ENCODE measurements around the gene THY1. TPM values are rescaled to one million over a fixed set of nuclear protein-coding genes. Genes with fewer than 3 reads are reported as not detected.

The THY1 gene
- 10 to 100 TPM; 14.1 to 43.4 (median 30.6) TPM for total RNA-seq

GRCh38 chr11:119422809-119423508 lies at the start of gene THY1:
Gene THY1 (minus strand): TSS chr11:119423172. CDS start chr11:119420905, 2,267 bp downstream.
- Histone ChIP-seq H3K9me3 (no peaks in the 10 kb centered on the region), H3K27ac (peak within 1 kb of the TSS in 1 of 3 donors; percentile 79), H3K27me3 (no peaks in the 10 kb centered on the region), H3K36me3 (no peaks in the 10 kb centered on the region), H3K4me1 (peaks cover 47 to 54% of the 10 kb centered on the region in 2 donors), H3K4me3 (replicated peaks in 1 of 3) (peak within 1 kb of the TSS; percentile 17 to 30 (median 22))
- peak in 1 of 2 donors; percentile 14 for DNase-seq
- intact Hi-C loops (cut with DNase I) = no loop called here
- TF ChIP-seq, protein P1, sequence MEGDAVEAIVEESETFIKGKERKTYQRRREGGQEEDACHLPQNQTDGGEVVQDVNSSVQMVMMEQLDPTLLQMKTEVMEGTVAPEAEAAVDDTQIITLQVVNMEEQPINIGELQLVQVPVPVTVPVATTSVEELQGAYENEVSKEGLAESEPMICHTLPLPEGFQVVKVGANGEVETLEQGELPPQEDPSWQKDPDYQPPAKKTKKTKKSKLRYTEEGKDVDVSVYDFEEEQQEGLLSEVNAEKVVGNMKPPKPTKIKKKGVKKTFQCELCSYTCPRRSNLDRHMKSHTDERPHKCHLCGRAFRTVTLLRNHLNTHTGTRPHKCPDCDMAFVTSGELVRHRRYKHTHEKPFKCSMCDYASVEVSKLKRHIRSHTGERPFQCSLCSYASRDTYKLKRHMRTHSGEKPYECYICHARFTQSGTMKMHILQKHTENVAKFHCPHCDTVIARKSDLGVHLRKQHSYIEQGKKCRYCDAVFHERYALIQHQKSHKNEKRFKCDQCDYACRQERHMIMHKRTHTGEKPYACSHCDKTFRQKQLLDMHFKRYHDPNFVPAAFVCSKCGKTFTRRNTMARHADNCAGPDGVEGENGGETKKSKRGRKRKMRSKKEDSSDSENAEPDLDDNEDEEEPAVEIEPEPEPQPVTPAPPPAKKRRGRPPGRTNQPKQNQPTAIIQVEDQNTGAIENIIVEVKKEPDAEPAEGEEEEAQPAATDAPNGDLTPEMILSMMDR (IDR thresholded peaks at IDR 0.05) = no peak
- TF ChIP-seq POLR2A (IDR thresholded peaks at IDR 0.05) = no peak
- WGBS, 2 donors = 9 to 38% methylated on average over 14 to 22 of the region's 41 CpGs

DNA sequence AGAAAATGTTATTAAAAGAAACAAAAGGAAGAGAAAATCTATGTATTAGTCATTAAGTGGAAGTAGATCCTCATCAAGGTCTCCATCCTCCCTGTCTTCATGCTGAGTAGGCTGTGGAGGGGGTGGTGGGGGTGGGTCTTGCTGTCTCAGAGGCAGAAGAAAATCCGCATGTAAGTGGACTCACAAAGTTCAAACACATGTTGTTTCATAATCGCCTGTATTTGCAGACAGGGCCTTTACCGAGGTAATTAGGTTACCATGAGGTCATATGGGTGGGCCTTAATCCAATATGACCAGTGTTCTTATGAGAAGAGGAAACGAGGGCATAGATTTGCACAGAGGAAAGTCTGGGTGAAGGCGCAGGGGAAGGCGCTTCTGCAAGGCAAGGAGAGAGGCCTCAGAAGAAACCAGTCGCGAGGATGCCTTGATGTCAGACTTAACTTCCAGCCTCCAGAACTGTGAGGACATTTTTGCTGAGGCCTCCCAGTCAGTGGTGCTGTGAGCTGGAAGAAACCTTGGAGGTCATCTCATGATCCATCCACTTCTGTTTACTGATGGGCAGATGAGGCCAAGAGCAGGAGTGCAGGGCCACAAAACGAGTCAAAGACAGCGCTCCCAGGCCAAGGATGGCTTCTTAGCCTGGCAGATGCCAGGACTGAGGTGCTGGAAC lies 49.3 kb upstream of the THY1 start:
- Histone ChIP-seq H3K36me3 (no peaks in the 10 kb centered on the region), H3K4me3 (replicated peaks in 1 of 3) (no peak overlapping the region), H3K9me3 (no peaks in the 10 kb centered on the region), H3K4me1 (no peaks in the 10 kb centered on the region), H3K27me3 (no peaks in the 10 kb centered on the region), H3K27ac (no peak overlapping the region)
- no peak for TF ChIP-seq POLR2A (IDR thresholded peaks at IDR 0.05)
- TF ChIP-seq, protein P1 (IDR thresholded peaks at IDR 0.05) = no peak
- DNase-seq = no peak
- WGBS, 2 donors = 82 to 88% methylated on average over 10 of the region's 10 CpGs
- intact Hi-C loops (cut with DNase I) = no loop called here

DNA sequence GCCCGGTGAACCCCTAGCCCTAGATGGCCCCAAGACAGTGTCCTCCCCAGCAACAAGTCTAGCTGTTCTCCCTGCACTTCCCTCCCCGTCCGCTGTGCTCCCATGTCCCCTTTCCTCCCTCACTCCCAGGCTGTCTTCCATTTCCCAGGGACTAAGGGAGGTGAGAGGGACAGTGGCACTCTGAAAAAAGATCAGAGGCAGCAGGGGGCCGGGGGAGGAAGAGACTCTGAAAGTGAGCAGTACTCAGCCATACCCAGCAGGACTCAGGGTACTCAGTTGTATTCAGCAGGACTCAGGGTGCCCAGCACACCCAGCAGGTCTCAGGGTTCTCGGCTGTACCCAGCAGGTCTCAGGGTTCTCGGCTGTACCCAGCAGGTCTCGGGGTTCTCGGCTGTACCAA lies 48.4 kb upstream of the THY1 start:
- intact Hi-C loops (cut with DNase I) = no loop called here
- Histone ChIP-seq H3K9me3 (no peaks in the 10 kb centered on the region), H3K27me3 (no peaks in the 10 kb centered on the region), H3K36me3 (no peaks in the 10 kb centered on the region), H3K27ac (no peak overlapping the region), H3K4me3 (replicated peaks in 1 of 3) (no peak overlapping the region), H3K4me1 (no peaks in the 10 kb centered on the region)
- no peak for DNase-seq
- no peak for TF ChIP-seq POLR2A (IDR thresholded peaks at IDR 0.05)
- TF ChIP-seq, protein P1 (IDR thresholded peaks at IDR 0.05) = no peak
- 77 to 81% methylated on average over 5 to 8 of the region's 8 CpGs for WGBS, 2 donors

DNA sequence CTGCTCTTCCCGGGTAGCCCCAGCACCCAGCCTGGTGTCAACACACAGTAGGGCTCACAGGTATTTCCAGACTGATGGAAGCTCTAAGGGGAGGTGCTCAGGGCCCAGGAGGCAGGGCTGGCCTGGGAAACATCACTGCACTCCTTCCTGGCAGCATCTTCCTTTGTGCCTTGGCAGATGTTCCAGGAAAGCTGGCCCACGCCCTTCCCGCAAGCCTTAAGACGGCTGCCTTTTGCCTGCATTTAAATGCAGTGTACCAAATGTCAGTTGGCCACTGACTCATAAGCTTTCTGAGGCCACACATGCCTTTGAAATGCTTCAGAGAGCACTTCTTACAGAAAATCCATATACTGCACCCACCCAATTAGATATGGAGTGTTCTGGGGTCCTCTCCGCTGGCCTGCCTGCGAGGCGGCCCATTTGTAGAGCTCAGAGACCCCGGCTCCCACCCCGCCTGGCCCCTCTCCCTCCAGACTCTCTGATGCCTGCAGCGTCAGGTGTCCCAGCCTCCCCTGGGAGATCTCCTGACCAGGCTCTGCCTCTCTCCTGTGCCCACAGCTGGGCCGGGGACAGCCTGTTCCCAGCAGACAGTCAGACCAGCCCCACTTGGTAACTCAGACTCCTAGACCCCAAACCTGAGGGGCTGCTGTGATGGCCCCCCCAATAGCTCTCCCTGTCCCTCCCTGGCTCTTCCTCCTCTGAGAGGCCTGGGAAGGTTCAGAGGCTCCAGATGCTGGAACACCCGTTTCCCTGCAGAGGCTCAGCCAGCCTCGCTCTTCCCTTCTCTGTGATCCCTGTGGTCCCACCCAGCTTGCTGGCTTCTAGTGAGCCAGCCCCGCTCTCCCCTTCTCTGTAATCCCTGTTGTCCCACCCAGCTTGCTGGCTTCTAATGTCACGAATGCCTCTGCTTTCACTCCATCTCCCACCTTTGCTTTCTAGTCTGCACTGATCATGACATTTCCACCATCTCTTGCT lies 47.6 kb upstream of the THY1 start:
- 77% methylated on average over 10 to 15 of the region's 15 CpGs for WGBS, 2 donors
- intact Hi-C loops (cut with DNase I) = no loop called here
- Histone ChIP-seq H3K4me1 (no peaks in the 10 kb centered on the region), H3K9me3 (no peaks in the 10 kb centered on the region), H3K4me3 (replicated peaks in 1 of 3) (no peak overlapping the region), H3K27ac (no peak overlapping the region), H3K36me3 (no peaks in the 10 kb centered on the region), H3K27me3 (no peaks in the 10 kb centered on the region)
- TF ChIP-seq POLR2A (IDR thresholded peaks at IDR 0.05) = no peak
- TF ChIP-seq, protein P1 (IDR thresholded peaks at IDR 0.05) = no peak
- no peak for DNase-seq

All from thyroid gland (tissue), 4 donors.